GM21825 (cell line): ENCODE data around the gene NFIX.
"Not testable (repeated sequence)": the region's sequence is repeated elsewhere in the genome, so short reads cannot be mapped to it uniquely, and the experiment has no call there.

Experiments used
- ATAC-seq: cut with Tn5 transposase; IDR thresholded peaks from one replicate; pipeline ENCODE4 v1.9.1; 2021; ENCODE audit warnings: mild to moderate bottlenecking, moderate library complexity; ENCODE audit not compliant: unreplicated experiment

Gene NFIX

DNA sequence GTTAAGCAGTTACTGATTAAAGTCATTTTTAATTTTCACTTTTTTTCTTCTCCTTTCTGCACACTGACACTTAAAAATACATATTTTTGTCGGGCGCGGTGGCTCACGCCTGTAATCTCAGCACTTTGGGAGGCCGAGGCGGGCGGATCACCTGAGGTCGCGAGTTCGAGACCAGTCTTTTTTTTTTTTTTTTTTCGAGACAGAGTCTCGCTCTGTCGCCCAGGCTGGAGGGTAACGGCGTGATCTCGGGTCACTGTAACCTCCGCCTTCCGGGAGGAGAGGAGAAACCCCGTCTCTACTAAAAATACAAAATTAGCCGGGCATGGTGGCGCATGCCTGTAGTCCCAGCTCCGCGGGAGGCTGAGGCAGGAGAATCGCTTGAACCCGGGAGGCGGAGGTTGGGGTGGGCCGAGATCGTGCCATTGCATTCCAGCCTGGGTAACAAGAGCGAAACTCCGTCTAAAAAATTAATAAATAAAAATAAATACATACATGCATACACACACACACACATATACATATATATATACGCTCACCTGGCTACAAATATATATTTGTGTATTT lies 37.8 kb upstream of the NFIX start:
- not testable (repeated sequence) for ATAC-seq

DNA sequence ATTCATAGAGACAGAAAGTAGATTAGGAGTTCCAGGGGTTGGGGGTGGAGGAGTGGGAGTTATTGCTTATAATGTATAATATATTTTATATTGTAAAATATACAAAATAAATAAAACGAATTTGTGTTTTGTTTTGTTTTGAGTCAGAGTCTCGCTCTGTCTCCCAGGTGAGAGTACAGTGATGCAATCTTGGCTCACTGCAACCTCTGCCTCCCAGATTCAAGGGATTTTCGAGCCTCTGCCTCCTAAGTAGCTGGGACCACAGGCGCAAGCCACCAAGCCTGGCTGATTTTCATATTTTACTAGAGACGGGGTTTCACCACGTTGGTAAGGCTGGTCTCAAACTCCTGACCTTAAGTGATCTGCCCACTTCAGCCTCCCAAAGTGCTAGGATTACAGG lies 35.8 kb upstream of the NFIX start:
- ATAC-seq = no peak

DNA sequence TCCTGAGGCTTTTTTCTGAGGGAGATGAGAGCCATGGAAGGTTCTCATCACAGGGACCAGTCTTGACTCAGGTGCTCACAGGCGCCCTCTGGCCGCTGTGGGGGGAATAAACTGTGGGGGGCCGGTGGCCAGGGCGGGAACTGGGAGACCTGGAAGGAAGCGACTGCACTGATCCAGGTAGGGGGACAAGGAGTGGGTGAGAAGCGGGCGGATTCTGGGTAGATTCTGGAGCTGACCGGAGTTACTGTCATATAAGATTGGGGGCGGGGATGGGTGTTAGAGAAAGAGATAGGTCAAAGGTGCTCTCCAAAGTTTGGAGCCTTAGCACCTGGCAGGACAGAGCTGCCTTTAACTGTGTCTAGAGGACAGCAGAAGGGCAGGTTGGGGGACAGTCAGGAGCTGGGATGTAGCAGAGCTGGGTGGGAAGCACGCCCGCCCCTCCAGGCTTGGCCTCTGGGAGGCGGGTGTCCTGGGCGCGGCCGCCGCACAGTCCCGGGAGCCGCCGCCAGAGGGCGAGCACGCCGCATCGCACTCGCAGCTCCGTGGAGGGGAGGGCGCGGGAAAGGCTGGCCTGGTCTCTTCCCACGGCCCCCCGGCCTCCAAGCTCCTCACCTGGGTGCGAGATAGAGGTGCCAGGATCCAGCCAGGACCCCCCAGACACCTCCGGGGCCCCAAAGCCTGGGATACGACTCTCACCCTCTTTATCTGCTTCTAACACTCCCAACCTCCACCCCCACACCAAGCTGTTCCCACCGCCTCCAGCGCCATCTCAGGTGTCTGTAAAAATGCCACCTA lies 30.1 kb upstream of the NFIX start:
- ATAC-seq = peak; percentile 85

DNA sequence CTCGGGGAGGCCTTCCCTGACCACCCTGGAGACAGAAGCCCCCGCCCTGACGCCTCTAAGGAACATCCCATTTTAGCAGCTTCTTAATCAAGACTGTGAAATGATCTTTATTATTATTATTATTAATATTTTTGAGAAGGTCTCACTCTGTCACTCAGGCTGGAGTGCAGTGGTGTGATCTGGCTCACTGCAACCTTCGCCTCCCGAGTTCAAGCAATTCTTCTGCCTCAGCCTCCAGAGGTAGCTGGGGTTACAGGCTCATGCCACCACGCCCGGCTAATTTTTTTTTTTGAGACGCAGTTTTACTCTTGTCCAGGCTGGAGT lies 29.5 kb upstream of the NFIX start:
- no peak for ATAC-seq

DNA sequence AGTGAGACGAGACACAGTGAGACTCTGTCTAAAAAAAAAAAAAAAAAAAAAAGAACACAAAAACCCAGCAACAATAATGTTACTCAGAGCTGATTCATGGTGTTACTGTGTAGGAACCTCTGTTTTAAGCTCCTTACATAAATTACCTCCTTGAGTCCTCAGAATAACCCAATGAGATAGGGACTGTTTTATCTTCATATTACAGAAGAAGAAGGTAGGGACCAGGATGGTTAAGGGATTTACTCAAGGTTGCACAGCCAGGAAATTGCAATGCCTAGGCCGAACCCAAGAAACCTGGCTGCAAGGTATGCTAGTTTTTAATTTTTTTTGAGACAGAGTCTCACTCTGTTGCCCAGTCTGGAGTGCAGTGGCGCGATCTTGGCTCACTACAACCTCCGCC lies 27.4 kb upstream of the NFIX start:
- no peak for ATAC-seq

DNA sequence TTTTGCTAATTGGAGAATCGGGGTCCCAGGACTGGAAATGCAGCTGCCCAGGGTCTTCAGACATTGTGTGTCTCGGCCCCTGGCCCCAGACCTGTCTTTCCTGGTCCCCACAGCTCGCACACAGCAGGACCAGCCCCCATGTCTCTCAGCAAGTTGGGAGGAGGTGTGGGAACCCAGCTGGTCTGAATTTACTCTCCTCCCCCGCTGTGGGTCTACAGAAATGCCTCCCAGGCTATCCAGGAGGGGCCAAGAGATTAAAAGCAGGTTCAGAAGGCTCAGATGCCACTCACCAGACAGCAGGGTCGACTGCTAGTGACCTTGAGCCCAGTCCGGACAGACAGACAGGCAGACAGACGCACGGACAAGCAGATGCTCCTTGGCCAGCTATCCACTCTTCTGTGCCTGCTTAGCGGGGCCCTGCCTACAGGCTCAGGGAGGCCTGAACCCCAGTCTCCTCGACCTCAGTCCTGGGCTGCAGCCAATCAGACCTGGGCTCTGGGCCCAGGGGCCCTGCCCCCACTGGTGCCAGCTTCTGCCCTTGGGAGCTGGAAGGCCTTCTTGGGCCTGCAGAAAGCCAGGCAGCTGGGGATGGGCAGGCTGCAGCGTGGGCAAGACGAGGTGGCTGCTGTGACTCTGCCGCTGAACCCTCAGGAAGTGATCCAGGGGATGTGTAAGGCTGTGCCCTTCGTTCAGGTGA lies 25.8 kb upstream of the NFIX start, which contains the start of gene DAND5:
Gene DAND5, plus strand, starts transcription at position 285 of the 697 bp plus-strand sequence. Its CDS starts 85 bp downstream, at position 370.
- ATAC-seq = no peak

DNA sequence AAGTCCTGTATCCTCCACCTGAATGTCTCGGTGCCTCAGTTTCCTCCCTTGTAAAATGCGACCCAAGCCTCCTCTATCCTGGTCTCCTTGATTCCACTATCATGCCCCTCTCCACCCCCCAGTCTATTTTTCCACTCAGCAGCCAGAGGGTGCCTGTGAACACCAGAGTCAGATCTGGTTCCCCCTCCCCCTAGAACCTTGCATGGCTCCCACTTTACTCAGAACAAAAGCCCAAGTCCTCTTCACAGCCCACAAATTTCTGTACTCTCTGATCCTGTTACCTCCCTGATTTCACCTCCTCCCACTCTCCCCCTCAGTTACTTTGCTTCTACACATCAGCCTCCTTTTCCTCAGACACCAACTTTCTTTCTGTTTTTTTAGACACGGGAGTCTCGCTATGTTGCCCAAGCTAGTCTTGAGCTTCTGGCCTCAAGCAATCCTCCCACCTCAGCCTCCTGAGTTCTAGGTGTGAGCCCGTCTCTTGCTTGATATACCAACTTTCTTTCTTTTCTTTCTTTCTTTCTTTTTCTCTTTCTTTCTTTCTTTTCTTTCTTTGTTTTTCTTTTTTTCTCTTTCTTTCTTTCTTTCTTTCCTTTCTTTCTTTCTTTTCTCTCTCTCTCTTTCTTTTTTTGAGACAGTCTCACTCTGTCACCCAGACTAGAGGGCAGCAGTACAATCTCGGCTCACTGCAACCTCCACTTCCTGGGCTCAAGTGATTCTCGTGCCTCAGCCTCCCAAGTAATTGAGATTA lies 25.0 kb upstream of the NFIX start:
- no peak for ATAC-seq

DNA sequence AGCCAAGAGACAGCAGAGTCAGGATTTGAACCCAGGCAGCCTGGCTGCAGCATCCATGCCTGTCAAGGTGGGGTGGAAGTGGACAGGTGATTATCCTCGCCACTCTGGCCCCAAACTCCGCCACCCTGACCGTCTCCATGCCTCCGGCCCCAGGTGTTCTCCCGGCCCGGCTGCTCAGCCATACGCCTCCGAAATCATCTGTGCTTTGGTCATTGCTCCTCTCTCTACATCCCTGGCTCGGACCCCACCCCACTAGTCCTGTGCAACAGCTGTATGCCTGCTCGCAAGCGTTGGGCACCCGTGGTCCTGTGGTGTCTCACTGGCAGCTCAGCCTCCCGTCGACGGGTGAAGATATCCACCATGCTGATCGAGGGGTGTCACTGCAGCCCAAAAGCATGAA lies 22.0 kb upstream of the NFIX start:
- ATAC-seq = no peak

DNA sequence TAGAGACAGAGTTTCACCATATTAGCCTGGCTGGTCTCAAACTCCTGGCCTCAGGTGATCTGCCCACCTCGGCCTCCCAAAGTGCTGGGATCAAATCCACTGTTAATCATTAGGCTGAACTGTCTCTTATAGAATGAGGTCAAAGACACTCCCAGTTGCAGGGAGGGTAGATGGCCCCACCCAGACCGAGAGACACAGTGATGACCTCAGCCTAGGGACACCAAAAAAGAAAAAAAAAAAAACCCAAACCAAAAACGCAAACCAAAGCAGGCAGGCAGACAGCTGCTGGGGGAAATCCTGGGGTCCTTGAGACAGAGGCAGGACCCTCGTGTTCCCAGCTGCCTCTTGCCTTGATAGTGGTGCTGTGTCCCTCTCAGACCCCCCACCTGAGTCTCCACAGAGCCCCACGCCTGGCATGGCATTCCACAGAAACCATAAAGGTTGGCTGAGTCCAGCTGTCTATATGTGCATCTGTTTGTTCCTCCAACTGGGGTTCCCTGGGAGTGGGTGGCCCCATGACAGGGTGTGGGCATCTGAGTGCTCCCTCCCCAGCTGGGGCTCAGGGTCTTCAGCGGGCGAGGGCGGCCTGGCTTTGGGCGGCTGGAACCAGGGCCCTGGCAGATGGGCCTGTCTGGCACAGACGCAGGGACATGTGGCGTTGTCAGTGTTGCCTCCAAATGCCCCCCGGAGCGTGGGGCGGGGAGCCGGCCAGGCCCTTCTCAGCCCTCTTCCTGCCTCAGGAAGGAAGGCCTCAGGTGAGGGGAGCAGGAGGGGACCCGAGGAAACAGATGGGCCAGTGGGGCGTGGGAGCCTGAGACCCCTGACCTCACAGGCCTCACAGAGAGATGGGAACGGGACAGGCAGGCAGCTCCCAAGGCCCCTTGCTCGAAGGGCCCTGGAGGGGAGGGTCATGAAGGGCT lies 20.7 kb upstream of the NFIX start:
- no peak for ATAC-seq

DNA sequence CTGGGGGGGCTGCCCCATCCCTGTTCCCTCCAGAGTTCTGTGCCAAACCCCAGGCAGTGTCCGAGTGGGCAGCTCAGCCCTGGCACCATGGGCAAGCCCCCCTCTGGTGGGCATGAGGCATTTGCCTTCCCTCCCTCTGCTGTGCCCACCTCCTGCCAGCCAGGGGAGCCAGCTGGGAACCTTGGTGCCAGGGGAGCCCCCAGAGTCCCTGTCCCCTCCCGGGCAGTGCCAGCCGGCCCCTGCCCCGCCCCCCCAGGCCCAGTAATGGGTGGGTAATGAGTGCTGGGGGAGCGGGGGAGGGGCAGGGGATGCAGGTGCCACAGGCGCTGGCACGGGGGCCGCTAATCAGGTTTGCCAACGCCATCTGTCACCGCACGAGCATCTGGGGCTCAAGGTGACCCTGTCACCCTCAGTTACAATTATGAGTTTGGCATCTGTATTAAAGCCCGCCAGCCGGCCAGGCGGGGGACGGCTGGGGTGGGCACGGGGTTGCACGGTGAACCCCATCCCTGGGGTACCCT lies 20.0 kb upstream of the NFIX start:
- no peak for ATAC-seq

DNA sequence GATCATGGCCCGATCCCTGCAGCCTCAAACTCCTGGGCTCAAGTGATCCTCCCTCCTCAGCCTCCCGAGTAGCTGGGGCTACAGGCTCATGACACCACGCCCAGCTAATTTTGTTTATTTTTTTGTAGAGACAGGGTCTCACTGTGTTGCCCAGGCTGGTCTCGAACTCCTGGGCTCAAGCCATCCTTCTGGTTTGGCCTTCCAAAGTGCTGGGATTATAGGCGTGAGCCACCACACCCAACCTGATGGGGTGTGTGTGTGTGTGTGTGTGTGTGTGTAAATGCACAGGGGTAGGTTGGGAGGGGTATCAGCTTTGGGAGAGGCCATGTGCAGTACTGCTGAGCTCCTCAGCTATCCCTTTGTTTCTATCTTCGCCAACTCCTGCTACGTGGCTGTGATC lies 19.2 kb upstream of the NFIX start:
- ATAC-seq = not testable (repeated sequence)

DNA sequence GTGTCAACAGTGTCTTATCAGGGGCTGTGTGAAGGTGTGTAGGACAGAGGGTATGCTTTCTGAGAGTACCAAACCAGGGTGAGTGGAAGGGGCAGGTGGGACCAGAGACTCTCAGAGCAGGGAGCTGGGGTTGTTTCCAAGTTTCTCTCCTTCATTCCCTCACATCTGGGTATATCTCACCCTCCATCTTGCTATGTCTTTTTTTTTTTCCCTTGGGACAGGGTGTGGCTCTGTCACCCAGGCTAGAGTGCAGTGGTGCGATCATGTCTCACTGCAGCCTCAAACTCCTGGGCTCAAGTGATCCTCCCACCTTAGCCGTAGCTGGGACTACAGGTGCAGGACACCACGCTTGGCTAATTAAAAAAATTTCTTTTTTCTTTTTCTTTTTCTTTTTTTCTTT lies 15.3 kb upstream of the NFIX start:
- no peak for ATAC-seq

DNA sequence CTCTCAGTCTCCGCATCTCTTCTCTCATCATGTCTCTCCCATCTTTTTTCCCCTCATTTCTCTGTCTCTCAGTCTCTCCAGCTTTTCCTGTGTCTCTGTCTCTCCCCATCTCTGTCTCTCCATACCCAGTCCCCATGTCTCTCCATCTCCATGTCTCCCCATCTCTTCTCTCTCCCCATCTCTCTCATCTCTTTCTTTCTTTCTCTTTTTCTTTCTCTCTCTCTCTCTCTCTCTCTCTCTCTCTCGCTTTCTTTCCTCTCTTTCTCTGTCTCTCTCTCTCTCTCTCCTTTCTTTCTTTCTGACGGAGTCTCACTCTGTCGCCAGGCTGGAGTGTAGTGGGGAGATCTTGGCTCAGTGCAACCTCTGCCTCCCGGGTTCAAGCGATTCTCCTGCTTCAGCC lies 12.6 kb upstream of the NFIX start:
- no peak for ATAC-seq

DNA sequence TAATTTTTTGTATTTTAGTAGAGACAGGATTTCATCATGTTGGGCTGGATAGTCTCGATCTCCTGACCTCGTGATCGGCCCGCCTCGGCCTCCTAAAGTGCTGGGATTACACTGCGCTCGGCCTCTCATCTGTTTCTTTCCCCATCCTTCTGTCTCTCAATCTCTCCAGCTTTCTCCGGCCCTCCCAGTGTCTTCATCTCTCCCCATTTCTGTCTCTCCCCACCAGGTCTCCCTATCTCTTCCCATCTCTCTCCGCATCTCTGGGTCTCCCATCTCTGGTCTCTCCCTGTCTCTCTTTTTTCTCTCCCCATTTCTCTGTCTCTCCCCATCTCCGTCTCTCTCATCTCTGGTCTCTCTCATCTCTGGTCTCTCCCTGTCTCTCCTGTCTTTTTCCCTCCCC lies 12.2 kb upstream of the NFIX start:
- ATAC-seq = no peak

DNA sequence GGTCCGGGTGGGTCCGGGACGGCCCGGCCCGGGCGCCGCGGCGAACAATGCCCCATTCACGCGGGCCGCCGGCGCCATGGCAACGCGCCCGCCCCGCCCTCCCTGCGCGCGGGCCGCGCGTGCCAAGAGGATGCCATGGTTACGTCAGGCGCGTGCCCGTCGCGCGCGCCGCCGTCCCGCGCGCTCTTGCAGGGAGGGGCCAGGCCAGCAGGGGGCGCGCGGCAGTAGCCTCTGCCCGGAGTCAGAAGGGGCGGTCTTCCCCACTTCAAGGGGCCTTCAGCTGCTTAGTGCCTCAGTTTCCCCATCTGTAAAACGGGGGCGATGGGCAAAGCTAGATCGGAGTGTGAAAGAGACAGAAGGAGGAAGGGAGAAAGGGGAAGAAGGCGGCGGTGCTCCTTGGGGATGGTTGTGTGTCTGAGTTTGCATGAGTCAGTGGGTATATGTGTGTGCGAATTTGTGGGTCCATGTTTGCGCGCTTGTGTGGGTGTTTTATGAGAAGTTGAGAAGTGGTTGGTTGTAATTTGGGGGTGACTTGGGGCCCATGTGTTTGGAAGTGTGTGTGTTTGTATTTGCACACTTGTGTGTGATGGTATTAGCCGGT lies 11.6 kb upstream of the NFIX start:
- ATAC-seq = no peak

DNA sequence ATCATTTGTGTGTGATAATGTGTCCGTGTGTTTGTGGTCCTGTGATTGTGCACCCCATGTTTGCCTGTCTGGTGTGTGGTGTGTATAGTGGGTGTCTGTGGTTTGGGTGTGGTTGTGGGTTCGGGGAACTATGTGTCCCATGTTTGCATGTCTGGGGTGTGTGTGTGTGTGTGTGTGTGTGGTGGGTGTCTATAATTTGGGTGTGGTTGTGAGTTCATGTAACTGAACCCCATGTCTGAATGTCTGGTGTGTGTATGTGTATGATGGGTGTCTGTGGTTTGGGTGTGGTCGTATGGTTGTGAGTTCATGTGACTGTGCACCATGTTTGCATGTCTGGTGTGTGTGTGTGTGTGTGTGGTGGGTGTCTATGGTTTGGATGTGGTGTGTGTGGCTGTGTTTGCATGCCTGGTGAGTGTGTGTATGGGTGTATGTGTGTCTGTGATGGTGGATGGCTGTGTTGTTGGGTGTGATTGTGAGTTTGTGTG lies 11.1 kb upstream of the NFIX start:
- ATAC-seq = no peak

DNA sequence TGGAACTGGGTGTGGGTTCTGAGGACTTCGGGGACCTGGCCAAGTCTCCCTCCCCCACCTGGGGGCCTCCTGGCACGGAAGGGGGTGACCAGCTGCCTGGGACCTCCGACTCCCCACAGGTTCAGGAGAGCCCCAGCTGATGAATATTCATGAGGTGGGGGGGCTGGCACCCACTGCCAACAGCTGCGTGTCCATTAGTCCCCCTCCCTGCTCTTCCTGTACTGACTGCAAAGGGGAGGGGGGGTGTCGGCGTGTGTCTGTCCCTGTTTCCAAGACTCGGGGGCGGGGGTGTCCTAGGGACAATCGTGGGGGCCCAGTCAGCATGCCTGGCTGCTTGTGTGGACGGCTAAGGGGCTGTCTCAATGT lies 10.6 kb upstream of the NFIX start:
- no peak for ATAC-seq

DNA sequence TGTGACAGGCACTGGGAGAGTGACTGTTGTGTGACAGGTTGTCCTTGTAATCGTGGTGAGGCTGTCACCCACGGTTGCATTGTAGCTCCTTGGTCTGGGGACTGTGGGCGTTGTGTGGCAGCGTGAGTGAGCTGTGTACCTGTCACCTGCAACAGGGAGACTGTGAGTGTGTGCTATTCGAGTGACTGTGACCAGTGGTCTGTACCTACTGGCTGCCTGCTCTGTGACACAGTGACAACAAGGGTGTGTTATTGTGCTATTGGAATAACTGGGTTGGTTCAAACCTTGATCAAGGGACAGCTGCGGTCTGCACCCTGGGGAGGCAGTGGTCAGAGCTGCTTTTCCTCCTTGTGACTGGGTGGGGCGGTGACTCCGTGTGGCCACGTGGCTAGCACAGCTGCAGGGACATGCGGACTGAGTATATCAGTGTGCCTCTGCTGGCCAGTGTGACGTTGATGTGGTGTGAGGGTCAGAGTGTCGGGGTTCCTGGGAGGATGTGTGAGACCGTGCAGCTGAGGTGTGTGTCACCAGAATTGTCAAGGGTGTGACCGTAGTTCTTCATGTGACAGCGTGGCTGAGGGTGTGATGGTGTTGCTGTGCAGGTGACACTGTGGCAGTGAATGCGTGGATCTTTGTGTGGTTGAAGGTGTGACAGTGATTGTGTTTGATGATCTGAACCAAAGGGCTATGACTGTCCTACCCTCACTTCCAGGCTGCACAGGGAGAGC lies 10.1 kb upstream of the NFIX start:
- ATAC-seq = no peak

DNA sequence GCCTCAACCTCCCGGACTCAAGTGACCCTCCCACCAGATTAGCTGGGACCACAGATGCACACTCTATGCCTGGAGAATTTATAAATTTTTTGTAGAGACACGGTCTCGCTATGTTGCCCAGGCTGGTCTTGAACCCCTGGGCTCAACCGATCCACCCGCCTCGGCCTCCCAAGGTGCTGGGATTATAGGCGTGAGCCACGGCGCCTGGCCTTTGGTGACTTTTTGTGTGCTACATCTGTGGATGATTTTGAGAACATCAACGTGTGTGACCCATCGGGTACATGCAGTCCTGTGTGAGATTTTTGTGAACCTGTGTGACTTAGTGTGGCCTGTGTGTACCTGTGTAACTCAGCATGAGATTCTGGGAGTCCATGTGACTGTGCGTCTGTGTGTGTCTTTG lies 8.5 kb upstream of the NFIX start:
- no peak for ATAC-seq
